T-helper 1 cell treated with Interleukin-12 subunit alpha and Interleukin-12 subunit beta and Interleukin-4 antibody, amounts not matched to agents 30 μg/mL and 1 μg/mL, for 36 hours (primary cell): Measurements from ENCODE around the gene STRA6.
A peak's percentile ranks its signal among the peaks of the same experiment; 100 is the strongest.
"Not testable (repeated sequence)": the region's sequence is repeated elsewhere in the genome, so short reads cannot be mapped to it uniquely, and the experiment has no call there.

Experiments
- H3K27ac Mint-ChIP-seq: one replicate; pipeline ENCODE4 v1.8.0; 2021; ENCODE audit warnings: mild to moderate bottlenecking, mixed read lengths
- H3K27me3 Mint-ChIP-seq: one replicate; pipeline ENCODE4 v1.8.0; 2021; ENCODE audit warnings: low read depth, mixed read lengths
- H3K36me3 Mint-ChIP-seq: one replicate; pipeline ENCODE4 v1.8.0; 2021; ENCODE audit warnings: low read depth, mixed read lengths
- H3K4me1 Mint-ChIP-seq: one replicate; pipeline ENCODE4 v1.8.0; 2021; ENCODE audit warnings: low read depth, mixed read lengths
- H3K4me3 Mint-ChIP-seq: one replicate; pipeline ENCODE4 v1.8.0; 2021; ENCODE audit warnings: mild to moderate bottlenecking, moderate library complexity, mixed read lengths
- H3K9me3 Mint-ChIP-seq: one replicate; pipeline ENCODE4 v1.8.0; 2021; ENCODE audit warnings: mixed read lengths

Gene STRA6

DNA sequence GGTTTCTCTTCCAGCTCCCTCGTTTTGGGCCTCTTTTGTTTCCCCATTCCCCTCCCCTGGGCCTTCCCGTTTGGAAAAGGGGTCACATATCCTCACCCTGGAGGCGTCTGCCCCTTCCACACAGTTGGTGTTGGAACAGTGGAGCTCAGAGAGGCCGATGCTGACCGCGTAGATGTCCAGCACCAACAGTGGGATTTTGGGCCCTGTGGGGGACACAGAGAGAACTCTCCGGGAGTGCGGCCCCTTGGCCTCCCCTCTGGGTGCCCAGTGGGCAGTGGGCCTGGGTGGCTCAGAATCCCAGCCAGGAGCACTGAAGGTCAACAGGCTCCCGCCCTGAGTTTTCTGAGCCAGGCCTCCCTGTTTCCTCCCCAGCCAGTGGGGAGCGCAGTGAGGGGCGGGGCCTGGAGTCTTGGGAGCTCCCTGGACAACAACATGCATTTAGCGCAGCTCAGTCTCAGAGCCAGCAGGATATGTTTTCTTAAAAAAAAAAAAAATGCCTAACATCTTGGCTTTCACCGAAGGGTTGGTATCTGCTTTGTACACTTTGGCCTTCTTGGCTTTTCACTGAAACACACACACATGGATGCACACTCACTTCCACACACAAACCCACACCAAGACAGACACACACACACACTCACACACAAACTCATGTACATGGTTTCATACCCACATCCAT, 29.7 kb downstream of the STRA6 start:
- Mint-ChIP-seq H3K36me3 (no peaks in the 10 kb centered on the region), H3K27me3 (peaks cover 7% of the 10 kb centered on the region), H3K4me3 (no peak overlapping the region), H3K9me3 (no peaks in the 10 kb centered on the region), H3K4me1 (no peaks in the 10 kb centered on the region), H3K27ac (no peak overlapping the region)

DNA sequence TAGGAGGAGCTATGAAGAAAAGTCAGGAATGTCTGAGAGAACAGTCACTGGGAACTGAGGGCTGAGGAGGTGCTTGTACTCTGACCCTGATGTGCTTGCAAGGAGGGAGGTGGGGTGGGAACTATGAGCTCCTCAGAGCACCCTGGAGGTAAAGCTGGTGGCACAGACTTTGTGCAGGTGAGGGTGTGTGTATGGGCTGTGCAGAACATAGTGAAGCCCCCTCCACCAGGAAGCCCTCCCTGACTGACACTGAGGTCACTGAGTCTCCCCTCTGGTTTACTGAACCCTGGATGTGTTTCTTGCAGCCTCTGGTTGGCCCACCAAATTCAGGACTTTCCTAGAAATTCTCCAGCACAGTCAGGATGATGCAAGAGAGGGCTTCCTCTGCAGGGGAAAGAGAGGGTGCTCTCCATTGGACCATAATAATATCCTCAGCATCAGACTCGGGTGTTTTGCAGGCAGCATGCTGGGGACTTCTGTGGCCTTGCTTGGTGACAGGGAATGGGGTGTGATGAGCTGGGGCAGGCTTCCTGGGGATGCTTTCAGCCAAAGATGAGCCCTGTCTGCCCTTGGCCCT, 30.5 kb downstream of the STRA6 start:
- Mint-ChIP-seq H3K4me1 (no peaks in the 10 kb centered on the region), H3K27me3 (peaks cover 7% of the 10 kb centered on the region), H3K4me3 (no peak overlapping the region), H3K27ac (no peak overlapping the region), H3K36me3 (no peaks in the 10 kb centered on the region), H3K9me3 (no peaks in the 10 kb centered on the region)

DNA sequence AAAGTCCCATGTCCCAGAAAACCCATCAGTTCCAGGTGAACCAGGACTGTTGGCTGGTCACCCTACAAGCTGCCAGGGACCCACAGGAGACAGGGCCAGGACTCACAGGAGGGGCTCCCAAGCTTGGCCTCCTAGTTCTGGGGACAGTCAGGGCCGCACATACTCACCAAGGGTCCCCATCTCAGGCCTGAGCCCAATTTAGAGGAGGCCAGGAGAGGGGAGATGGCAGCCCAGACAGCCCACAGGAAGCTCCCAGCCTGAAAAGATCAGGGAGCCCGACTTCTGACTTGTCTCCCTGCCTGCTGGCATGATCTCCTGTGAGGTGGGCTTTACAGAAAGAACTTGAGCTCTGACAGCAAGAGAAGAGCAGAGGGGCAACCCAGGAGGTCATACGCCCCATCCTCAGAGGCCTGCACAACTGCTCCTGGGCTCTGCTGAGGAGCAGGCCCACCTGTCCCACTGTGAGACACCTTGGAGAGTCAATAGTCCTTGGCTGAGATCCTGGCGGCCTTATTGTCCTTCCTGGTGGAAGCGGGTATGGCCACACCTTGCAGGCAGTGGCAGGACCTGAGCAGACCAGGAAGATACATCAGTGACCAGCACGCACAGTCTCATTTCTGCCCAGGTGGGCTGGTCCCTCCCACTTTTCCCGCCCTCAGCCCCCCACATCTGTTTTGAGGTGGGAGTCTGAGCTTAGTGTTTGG, 31.6 kb downstream of the STRA6 start:
- Mint-ChIP-seq H3K36me3 (no peaks in the 10 kb centered on the region), H3K27ac (no peak overlapping the region), H3K27me3 (peaks cover 7% of the 10 kb centered on the region), H3K4me1 (no peaks in the 10 kb centered on the region), H3K4me3 (no peak overlapping the region), H3K9me3 (no peaks in the 10 kb centered on the region)

GRCh38 chr15:74170071-74170844, 32.3 kb downstream of the STRA6 start:
- Mint-ChIP-seq H3K9me3 (no peaks in the 10 kb centered on the region), H3K27ac (no peak overlapping the region), H3K4me1 (no peaks in the 10 kb centered on the region), H3K4me3 (no peak overlapping the region), H3K27me3 (peaks cover 7% of the 10 kb centered on the region), H3K36me3 (no peaks in the 10 kb centered on the region)

DNA sequence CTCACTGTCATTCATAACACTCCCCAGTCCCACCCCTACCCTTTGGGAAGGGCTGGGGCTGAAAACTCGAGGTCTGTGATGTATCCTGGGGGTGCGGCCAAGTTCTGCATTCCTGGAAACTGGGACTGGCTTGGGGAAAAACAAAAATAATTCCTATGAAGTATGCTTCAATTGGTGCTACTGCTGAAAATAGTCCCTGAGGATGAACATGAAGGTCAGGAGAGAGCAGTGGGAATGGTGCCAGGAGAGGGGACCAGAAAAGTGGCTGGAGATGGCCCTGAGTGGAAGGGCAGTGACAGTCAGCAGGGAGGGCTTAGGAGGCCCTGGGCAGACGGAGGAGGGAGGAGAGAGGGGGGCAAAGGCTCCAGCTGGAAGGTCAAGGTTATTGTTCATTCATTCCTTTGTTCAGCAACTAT, 33.9 kb downstream of the STRA6 start:
- Mint-ChIP-seq H3K4me1 (no peaks in the 10 kb centered on the region), H3K27me3 (peaks cover 12% of the 10 kb centered on the region), H3K9me3 (no peaks in the 10 kb centered on the region), H3K4me3 (no peak overlapping the region), H3K36me3 (no peaks in the 10 kb centered on the region), H3K27ac (no peak overlapping the region)

DNA sequence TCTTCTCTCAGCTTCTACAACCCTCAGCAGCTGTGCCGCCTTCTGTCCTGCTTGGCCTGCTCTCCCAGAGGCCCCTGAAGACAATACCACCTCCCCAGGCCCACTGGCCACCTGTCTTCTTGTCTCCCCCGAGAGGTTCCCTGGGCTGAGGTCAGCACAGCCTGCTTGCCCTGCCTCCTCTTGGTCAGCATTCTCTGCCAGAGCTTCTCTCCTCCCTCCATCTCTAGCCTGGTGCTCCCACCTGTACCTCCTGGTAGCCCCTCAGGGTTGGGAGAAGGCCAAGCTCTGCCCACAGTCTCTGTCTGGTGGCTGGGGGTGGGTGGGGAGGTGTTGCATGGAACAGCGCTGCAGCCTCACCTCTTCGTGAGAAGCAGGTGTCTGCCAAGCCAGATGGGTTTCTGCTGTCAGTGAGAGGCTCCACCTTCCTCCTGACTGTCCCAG, 34.7 kb downstream of the STRA6 start:
- Mint-ChIP-seq H3K4me1 (no peaks in the 10 kb centered on the region), H3K4me3 (no peak overlapping the region), H3K27me3 (peaks cover 14% of the 10 kb centered on the region), H3K36me3 (no peaks in the 10 kb centered on the region), H3K27ac (no peak overlapping the region), H3K9me3 (no peaks in the 10 kb centered on the region)

DNA sequence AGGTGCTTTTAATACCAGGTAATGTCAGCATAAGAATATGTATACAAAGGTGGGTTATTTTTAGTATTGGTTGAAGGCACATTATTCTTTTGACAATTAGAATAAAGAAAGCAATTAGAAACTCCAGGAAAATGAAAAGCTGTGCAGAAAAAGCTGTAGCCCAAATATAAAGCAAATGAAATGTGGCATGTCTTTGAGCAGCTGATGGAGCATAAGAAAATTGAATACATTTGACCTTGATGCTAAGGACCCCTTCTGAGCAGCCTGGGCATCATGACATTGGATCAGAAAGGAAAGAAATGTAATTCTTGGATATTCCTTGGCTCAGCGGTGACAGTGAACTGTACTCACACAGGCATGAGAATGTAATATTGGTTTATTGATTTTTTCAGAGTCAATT, 37.1 kb downstream of the STRA6 start:
- Mint-ChIP-seq H3K27me3 (peaks cover 18% of the 10 kb centered on the region), H3K4me3 (no peak overlapping the region), H3K9me3 (no peaks in the 10 kb centered on the region), H3K36me3 (no peaks in the 10 kb centered on the region), H3K4me1 (no peaks in the 10 kb centered on the region), H3K27ac (no peak overlapping the region)

DNA sequence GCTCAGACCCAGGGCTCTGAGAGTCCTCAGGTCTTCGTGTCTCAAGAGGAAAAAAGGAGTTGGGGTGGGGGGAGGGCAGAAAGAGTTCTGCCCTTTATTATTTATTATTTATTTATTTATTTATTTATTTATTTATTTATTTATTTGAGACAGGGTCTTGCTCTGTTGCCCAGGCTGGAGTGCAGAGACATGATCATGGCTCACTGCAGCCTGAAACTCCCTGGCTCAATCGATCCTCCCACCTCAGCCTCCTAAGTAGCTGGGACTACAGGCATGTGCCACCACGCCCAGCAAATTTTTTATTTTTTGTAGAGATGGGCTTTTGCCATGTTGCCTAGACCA, 40.4 kb downstream of the STRA6 start:
- Mint-ChIP-seq H3K4me1 (peaks cover 17% of the 10 kb centered on the region), H3K27me3 (peaks cover 17% of the 10 kb centered on the region)
- not testable (repeated sequence) for H3K9me3 Mint-ChIP-seq, H3K36me3 Mint-ChIP-seq, H3K27ac Mint-ChIP-seq, H3K4me3 Mint-ChIP-seq

DNA sequence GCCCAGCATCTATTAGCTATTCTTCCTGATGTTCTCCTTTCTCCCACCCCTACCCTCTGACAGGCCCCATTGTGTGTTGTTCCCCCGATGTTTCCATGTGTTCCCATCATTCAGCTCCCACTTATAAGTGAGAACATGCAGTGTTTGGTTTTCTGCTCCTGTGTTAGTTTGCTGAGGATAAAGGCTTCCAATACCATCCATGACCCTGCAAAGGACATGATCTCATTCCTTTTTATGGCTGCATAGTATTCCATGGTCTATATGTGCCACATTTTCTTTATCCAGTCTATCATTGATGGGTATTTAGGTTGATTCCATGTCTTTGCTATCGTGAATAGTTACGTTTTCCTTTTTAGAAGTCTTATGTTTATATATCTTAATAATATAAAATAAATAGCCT, 42.2 kb downstream of the STRA6 start:
- H3K36me3 Mint-ChIP-seq, H3K9me3 Mint-ChIP-seq, H3K4me3 Mint-ChIP-seq, H3K27ac Mint-ChIP-seq: not testable (repeated sequence)
- Mint-ChIP-seq H3K27me3 (peaks cover 17% of the 10 kb centered on the region), H3K4me1 (peaks cover 20% of the 10 kb centered on the region)

GRCh38 chr15:74159773-74160172, 42.8 kb downstream of the STRA6 start:
- Mint-ChIP-seq H3K27ac (no peak overlapping the region), H3K4me3 (no peak overlapping the region), H3K4me1 (peaks cover 20% of the 10 kb centered on the region), H3K9me3 (no peaks in the 10 kb centered on the region), H3K27me3 (peaks cover 17% of the 10 kb centered on the region), H3K36me3 (no peaks in the 10 kb centered on the region)

DNA sequence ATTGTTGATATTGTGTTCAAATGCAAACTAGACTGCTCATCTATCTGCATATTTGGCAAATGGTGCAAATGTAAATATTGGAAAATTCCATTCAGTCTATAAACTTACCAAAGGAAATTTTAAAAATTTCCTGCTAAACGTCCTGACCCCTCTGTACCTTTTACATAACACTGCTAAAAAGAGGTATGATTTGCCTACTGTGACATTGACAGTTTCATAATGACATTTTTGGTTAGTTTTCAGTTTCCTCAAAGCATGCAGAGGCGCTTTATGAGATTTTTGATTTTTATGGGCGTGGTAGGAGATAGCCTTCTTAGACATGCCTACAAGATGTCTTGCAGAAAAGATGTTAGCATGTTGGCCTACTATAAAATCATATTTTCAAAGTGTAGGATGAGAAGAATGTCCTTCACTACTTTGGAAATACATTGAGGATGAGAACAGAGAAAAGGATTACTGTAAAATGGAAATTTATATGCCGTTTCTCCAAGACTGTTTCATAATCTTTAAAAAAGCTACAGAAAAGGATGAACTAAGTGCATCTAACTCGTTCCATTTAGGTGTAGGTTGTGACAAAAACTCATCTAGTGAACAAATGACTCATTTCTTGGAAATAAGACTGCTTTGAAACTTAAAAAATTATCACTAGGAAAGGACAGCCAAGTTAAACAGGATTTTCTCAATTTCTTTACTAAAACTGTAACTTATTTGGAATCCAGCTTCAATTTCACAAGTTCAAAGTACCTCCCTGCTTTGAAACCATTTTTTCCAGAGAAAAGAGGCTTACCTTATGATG, 43.5 kb downstream of the STRA6 start:
- Mint-ChIP-seq H3K36me3 (no peaks in the 10 kb centered on the region), H3K27ac (peak overlapping the region; percentile 16), H3K9me3 (no peaks in the 10 kb centered on the region), H3K4me3 (no peak overlapping the region), H3K27me3 (peaks cover 17% of the 10 kb centered on the region), H3K4me1 (peaks cover 20% of the 10 kb centered on the region)

- Mint-ChIP-seq H3K4me3 (no peak overlapping the region), H3K4me1 (peaks cover 20% of the 10 kb centered on the region), H3K27ac (no peak overlapping the region), H3K36me3 (no peaks in the 10 kb centered on the region), H3K27me3 (peaks cover 24% of the 10 kb centered on the region), H3K9me3 (no peaks in the 10 kb centered on the region)
These were observed 44.4 kb downstream of the STRA6 start for GRCh38 chr15:74157868-74158827.

DNA sequence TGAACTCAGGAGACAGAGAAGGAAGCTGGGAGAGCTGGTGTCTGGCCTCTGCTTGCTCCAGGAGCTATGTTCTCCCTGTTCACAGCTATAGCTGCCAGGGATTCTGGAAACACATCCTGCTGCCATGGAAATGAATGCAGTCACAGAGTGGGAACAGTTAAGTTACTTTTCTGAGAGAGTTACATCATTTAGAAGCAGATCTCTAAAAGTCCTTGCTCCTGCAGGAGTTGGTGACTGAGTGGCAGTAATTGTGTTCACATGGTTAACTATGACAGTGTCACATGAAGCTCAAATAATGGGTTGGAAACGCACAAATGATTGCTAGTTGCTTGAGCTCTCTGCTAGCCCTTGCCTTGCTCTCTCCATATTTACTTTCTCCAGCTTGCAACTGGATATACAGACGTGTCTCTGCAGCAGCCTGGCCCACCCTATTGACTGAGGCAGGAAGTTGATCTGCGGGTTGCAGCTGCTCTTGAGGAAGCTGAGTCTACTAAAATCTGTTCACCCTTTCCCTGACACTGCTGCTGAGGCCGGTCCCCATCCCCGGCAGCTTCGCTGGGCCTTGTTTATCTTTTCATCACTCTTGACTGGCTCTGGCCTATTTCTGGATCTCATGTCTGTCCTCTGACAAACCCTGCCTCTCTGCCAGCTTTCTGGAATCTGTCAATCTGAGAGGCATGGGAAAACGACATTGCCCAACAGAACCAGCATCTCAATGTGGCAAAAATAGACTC, 45.7 kb downstream of the STRA6 start:
- no peak overlapping the region for H3K4me3 Mint-ChIP-seq
- H3K36me3 Mint-ChIP-seq = no peaks in the 10 kb centered on the region

More for the DNA sequence above, 45.7 kb downstream of the STRA6 start:
- no peaks in the 10 kb centered on the region for H3K9me3 Mint-ChIP-seq
- H3K4me1 Mint-ChIP-seq = peaks cover 20% of the 10 kb centered on the region
- peaks cover 25% of the 10 kb centered on the region for H3K27me3 Mint-ChIP-seq
- H3K27ac Mint-ChIP-seq = no peak overlapping the region
